Activated CD8-positive, alpha-beta memory T cell treated with anti-CD3 and anti-CD28 coated beads, Interleukin-2, amount 50 U/mL, for 4 hours (primary cell): ENCODE measurements around the gene AVPR2.

Experiments used
- DNase-seq: peaks from one replicate; pipeline ENCODE4 v3.0.0-alpha.2; 2020

The AVPR2 gene

GRCh38 chrX:153920546-153920945 is 16.1 kb downstream of the AVPR2 start:
- no peak for DNase-seq

DNA sequence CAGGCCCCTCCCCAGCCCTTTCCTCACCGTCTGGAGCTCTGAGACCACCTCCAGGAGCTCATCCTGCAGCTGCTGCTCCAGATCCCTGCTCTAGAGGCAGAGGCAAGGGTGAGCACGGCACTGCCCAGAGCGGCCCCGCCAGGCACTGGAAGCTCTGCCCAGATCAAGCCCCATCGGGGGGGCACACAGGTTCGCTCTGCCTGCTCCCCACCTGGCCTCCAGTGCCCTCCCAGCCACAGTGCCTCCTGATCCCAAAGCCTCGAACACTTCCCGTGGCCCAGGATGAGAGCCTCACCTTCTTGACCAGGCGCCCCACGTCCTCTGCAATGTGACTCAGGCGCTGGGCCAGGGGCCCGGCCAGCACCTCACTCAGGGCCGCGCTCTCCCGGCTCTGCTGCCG is 16.6 kb downstream of the AVPR2 start:
- DNase-seq = no peak

- no peak for DNase-seq
Measured at GRCh38 chrX:153921511-153922446, 17.3 kb downstream of the AVPR2 start.

DNA sequence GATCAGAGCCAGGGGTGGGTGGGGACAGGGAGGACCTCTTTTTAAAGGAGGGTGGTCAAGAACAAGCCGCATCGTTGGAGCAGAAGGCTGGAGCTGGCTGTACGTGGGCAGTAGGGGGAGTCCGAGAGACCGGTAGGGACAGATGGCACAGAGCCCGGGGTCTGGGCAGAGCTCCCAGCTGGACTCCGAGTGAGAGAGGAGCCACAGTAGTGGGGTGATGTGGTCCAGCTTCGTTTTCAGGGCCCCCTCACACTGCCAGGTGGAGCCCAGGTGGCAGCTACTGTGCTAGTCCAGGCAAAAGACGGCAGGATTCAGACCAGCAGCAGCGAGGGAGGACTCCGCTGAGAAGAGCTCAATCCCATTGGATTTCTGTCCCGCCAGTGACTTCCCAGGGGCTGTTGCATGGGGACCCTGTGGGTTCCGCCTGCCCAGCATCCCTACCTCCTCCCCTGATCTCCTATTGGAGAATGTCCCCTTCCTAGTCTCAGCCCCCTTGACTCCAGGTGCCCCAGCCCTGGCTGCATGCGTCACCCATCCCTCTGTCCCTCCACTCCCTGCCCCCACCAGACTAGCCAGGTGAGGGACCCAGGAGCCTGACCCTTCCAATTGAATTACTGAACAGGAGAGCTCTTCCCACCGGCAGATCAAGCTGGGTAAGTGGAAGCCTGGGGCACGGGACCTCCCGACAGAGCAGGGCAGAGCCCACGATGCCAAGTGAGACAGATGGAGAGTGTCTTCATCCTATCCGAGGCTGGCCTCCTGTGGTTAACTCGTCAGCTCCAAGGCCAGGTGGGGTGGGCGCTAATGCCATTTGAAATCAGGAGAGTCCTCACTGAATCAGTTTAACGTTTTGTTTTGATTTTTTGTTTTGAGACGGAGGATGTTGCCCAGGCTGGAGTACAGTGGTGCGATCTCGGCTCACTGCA is 18.7 kb downstream of the AVPR2 start:
- no peak for DNase-seq

DNA sequence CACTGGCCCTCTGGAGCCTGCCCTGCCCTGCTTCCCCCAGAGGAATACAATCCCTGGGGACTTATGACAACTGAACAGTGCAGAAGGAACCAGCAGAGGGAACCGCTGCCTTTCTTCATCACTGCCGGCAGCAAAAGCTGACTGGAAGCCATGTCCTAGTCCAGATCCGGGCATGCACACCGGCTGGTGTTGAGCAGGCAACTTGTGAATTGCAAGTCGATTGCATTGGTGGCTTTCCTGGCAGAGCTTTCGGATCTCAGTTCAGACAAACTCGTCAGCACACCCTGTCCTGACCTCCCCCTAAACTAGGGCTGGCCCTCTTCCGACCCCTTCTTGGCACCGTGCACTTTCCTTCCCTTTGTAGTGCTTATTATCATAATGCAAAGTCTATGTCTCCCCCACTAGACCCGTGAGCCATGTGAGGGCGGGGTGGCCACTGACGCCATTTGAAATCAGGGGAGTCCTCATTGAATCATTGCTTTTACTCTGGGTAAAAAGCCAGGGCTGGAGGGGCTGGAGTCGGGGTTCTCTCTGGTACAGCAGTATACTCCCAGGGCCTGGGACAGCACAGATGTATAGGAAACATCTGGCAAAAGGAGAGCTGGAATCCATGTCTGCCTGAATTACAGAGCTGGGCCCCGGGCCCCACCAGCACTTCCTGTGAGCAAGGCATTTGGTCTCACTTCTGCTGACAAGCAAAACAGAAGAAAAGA is 19.8 kb downstream of the AVPR2 start:
- DNase-seq = no peak

- no peak for DNase-seq
Measured at GRCh38 chrX:153925387-153925738, 20.9 kb downstream of the AVPR2 start.

GRCh38 chrX:153925739-153926551 is 21.5 kb downstream of the AVPR2 start, which contains the start of gene ARHGAP4:
TSS of gene ARHGAP4 (minus strand) at chrX:153926264. CDS start at chrX:153926202, 62 bp downstream.
- peak; percentile 52 for DNase-seq

- DNase-seq = no peak
Measured at GRCh38 chrX:153926552-153926857, 22.0 kb downstream of the AVPR2 start.

DNA sequence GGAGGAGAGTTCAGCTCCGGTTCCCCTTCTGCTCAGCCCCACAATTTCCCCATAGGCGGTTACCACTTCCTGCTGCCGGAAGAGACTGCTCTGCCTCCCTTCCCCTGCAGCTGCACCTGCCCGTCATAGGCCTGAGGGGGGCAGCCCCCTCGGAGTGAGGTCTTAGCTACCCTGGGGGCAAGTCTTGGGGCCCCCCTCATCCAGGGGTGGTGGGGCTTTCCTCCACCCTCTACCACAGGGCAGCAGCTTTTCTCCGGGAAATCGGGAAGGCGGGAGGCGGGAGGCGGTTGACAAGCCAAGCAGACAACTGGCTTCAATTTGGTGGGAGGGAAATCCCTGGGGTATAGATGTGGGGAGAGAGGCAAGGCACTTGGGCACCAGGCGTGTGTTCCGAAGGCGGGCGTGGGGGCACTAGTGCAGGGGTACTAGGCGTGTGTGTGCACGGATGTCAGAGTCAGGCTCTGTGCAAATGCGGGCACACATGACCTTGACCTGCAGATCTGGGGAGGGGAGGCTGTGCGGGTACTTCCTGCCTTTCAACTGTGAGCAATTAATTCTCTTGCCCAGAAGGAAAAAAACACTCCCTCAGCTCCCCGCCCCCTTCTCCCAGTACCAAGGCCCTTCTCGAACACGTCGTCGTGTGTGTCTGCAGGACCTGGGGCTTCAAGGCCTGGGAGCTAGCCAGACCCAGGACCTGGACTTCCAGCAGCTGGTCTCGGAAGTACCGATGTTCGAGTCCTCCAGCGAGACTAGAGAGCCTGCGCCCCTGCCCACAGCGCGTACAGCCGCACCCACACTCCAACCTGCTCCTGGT is 22.6 kb downstream of the AVPR2 start:
- DNase-seq = peak; percentile 69

- DNase-seq = no peak
Measured at GRCh38 chrX:153927672-153927921, 23.1 kb downstream of the AVPR2 start.

DNA sequence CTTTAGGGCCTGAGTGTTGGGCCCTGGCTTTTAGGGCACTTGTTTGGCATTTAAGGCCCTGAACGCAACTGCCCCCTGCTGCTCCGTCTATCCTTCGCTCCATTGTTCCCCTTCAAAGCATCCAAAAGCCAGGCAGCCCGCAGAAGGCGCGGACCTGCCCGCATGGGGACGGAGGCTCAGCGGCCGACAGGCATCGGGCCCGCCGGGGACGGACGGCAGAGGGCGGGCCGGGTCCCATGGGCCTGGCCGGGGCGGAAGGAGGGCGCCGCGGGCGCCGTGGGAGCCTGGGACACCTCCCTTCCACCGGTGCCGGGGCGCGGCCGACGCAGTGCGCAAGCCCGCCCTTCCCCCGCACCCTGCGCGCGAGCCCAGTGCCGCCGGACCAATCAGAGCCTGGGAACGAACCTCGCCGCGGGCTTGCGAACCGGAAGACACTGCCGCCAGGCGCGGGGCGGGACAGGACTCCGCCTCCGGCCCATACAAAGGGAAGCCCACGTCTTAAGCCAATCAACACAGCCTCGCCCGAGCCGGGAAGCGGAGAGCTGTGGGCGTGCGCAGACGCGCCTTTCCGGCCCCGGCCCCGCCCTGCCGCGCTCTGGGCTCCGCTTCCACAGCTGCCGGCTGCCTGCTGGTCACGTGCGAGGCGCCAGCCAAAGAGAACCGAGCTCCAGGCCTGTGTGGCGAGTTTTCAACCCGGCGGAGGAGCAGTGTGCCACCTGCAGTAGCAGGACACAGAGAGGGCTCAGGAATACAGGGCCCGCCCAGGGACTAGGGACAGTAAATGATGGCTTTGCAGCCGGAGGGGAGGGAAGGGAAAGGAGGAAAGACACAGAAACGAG is 23.7 kb downstream of the AVPR2 start:
- peak; percentile 93 for DNase-seq

- DNase-seq = no peak
Measured at GRCh38 chrX:153928846-153929245, 24.4 kb downstream of the AVPR2 start.

DNA sequence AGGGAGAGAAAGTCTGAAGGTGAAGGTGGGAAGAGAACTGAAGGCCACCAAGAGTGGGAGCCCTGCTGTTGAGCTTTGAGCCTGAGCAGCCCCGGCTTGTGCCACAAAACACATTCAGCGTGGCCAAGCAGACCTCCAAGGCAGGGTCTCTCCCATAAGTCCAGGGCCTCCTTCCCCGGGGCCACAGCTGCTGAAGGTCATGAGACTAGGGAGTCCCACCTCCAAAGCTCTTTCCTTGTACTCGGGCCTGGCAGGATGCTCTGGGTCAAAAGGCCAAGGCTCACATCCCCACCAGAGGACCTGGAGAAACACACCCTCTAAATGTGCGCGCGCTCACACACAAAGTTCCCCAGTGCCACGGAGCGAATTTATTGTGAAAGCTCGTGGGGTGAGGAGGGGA is 25.1 kb downstream of the AVPR2 start:
- no peak for DNase-seq

GRCh38 chrX:153930011-153930910 is 25.8 kb downstream of the AVPR2 start:
- DNase-seq = no peak

GRCh38 chrX:153931151-153931550 is 26.7 kb downstream of the AVPR2 start:
- DNase-seq = no peak

DNA sequence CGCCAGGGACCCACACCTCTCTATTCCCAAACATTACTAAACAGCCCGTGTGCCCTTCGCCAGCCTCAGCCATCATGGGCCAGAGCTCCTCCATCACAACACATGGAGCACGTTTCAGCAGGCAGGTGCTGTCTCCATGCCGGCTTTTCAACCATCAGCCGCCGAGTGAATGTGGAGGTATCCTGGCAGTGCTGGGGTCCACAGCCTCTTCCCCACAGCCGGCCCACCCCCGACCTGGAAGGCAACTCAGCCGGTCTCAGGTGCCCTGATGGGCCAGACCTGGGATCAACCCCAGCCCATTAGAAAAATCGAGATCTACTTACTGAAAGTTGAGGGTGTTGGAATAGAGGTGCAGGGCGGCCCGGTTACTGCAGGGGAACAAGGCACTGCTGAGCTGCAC is 27.3 kb downstream of the AVPR2 start:
- DNase-seq = no peak

- DNase-seq = no peak
Measured at GRCh38 chrX:153932220-153932915, 27.9 kb downstream of the AVPR2 start.

- no peak for DNase-seq
Measured at GRCh38 chrX:153933748-153934147, 29.3 kb downstream of the AVPR2 start.

- no peak for DNase-seq
Measured at GRCh38 chrX:153934148-153934761, 29.8 kb downstream of the AVPR2 start.
